ENCODE data around the gene DPH1. TPM values are rescaled to one million over a fixed set of nuclear protein-coding genes. Genes with fewer than 3 reads are reported as not detected.

Gene DPH1
- total RNA-seq, 1 donor from 2014 or later = 20.7 TPM

GRCh38 chr17:2062571-2063183 is 32.7 kb downstream of the DPH1 start:
- no peak for DNase-seq

- DNase-seq = no peak
These were observed 33.6 kb downstream of the DPH1 start for GRCh38 chr17:2063261-2064146.

- DNase-seq = no peak
These were observed 34.2 kb downstream of the DPH1 start for GRCh38 chr17:2064147-2064489.

GRCh38 chr17:2064520-2064971 is 34.6 kb downstream of the DPH1 start:
- no peak for DNase-seq

GRCh38 chr17:2064980-2065785 is 35.2 kb downstream of the DPH1 start:
- DNase-seq = no peak

- DNase-seq = no peak
These were observed 36.0 kb downstream of the DPH1 start for GRCh38 chr17:2065949-2066400.

GRCh38 chr17:2067048-2067561 is 37.2 kb downstream of the DPH1 start:
- DNase-seq = no peak

GRCh38 chr17:2067608-2068024 is 37.7 kb downstream of the DPH1 start:
- DNase-seq = no peak

GRCh38 chr17:2068031-2068518 is 38.1 kb downstream of the DPH1 start:
- DNase-seq = no peak

GRCh38 chr17:2068519-2069051 is 38.6 kb downstream of the DPH1 start:
- DNase-seq = no peak

GRCh38 chr17:2070241-2071023 is 40.5 kb downstream of the DPH1 start:
- no peak for DNase-seq

- DNase-seq = no peak
These were observed 41.1 kb downstream of the DPH1 start for GRCh38 chr17:2071024-2071385.

- DNase-seq = no peak
These were observed 41.7 kb downstream of the DPH1 start for GRCh38 chr17:2071455-2072281.

- no peak for DNase-seq
These were observed 45.0 kb downstream of the DPH1 start for GRCh38 chr17:2074919-2075318.

GRCh38 chr17:2075336-2076086 is 45.6 kb downstream of the DPH1 start:
- DNase-seq = no peak

- DNase-seq = no peak
These were observed 46.4 kb downstream of the DPH1 start for GRCh38 chr17:2076087-2076984.

- no peak for DNase-seq
These were observed 47.1 kb downstream of the DPH1 start for GRCh38 chr17:2077040-2077439.

GRCh38 chr17:2081564-2081963 is 51.6 kb downstream of the DPH1 start:
- DNase-seq = no peak

All from occipital lobe (tissue), 2 donors.